ENCODE measurements around the gene NIPSNAP2. TPM values are rescaled to one million over a fixed set of nuclear protein-coding genes. Genes with fewer than 3 reads are reported as not detected.

Gene NIPSNAP2
- total and polyA plus RNA-seq, 2 experiments from 2014 or later = 34.2 to 44.9 TPM

GRCh38 chr7:55970561-55970960 is 6.2 kb downstream of the NIPSNAP2 start:
- no peak overlapping the region for H3K4me2 ChIP-seq (ENCODE audit: unreplicated experiment)
- H4K20me1 ChIP-seq (ENCODE audit: insufficient read depth) = no peaks in the 10 kb centered on the region
- no peaks in the 10 kb centered on the region for H3K36me3 ChIP-seq (ENCODE audit: low read depth)
- 94 to 97% methylated on average over 7 of the region's 7 CpGs for WGBS, 2 experiments (ENCODE audit: low coverage in 1 of 2, low lambda C conversion rate in 2 of 2, missing lambda C conversion rate in 2 of 2)
- no peak overlapping the region for H3K4me3 ChIP-seq
- no peak overlapping the region for H3K27ac ChIP-seq
- no peaks in the 10 kb centered on the region for H3K9me3 ChIP-seq (ENCODE audit: low read depth)
- H3K27me3 ChIP-seq (replicated peaks; ENCODE audit: insufficient read depth) = no peaks in the 10 kb centered on the region
- no peaks in the 10 kb centered on the region for H3K9me2 ChIP-seq (ENCODE audit: insufficient read depth)
- H3K4me1 ChIP-seq (ENCODE audit: insufficient read depth) = peaks cover 10% of the 10 kb centered on the region; the same call in 1 of the 2 replicates
- in situ Hi-C loops (cut with MboI) = loop anchor here (25.0 kb wide), 1 partner anchor 333 kb away; no protein-coding TSS in a partner anchor
- no peak for TF ChIP-seq EZH2 (IDR thresholded peaks at IDR 0.05; ENCODE audit: insufficient read depth, poor library complexity, severe bottlenecking)
- no peak for TF ChIP-seq EZH2phosphoT487 (IDR thresholded peaks at IDR 0.05; ENCODE audit: insufficient read depth, low read depth)
- H3F3A ChIP-seq (ENCODE audit: insufficient read depth) = no peaks in the 10 kb centered on the region
- no peak for DNase-seq
- no peak overlapping the region for H2AFZ ChIP-seq
- no peak overlapping the region for H3K9ac ChIP-seq
- H3K79me2 ChIP-seq (ENCODE audit: insufficient read depth) = peaks cover 69% of the 10 kb centered on the region

DNA sequence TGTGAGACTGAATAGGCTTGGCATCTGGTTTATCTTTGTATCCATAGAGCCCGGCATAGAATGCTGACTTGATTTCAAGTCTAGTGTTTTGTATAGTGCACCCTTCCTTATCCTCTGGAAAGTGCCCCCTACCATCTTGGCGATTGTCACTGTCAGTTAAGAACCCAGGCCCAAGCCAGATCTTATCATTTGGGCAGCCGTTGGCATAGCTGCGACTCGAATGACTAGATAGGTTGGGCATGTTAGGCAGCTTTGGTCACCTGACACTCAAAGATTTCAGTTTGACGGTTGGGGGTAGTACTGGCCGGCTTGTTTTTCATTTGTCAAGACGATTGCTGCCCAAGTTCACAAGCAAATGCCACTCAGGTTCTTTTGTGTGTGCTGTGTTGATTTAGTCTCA is 6.6 kb downstream of the NIPSNAP2 start:
- Histone ChIP-seq H2AFZ (no peak overlapping the region), H3K4me1 (ENCODE audit: insufficient read depth) (peaks cover 5% of the 10 kb centered on the region; the same call in 1 of the 2 replicates), H3F3A (ENCODE audit: insufficient read depth) (no peaks in the 10 kb centered on the region), H3K9ac (no peak overlapping the region), H3K4me2 (ENCODE audit: unreplicated experiment) (no peak overlapping the region), H3K4me3 (no peak overlapping the region), H3K27me3 (replicated peaks; ENCODE audit: insufficient read depth) (no peaks in the 10 kb centered on the region), H3K79me2 (ENCODE audit: insufficient read depth) (peaks cover 72% of the 10 kb centered on the region), H4K20me1 (ENCODE audit: insufficient read depth) (no peaks in the 10 kb centered on the region), H3K9me3 (ENCODE audit: low read depth) (no peaks in the 10 kb centered on the region), H3K9me2 (ENCODE audit: insufficient read depth) (no peaks in the 10 kb centered on the region), H3K36me3 (ENCODE audit: low read depth) (no peaks in the 10 kb centered on the region), H3K27ac (no peak overlapping the region)
- DNase-seq = no peak
- WGBS, 2 experiments (ENCODE audit: low coverage in 1 of 2, low lambda C conversion rate in 2 of 2, missing lambda C conversion rate in 2 of 2) = 86 to 88% methylated on average over 8 of the region's 8 CpGs
- in situ Hi-C loops (cut with MboI) = loop anchor here (25.0 kb wide), 1 partner anchor 334 kb away; no protein-coding TSS in a partner anchor
- TF ChIP-seq EZH2 (IDR thresholded peaks at IDR 0.05; ENCODE audit: insufficient read depth, poor library complexity, severe bottlenecking) (no peak), EZH2phosphoT487 (IDR thresholded peaks at IDR 0.05; ENCODE audit: insufficient read depth, low read depth) (no peak)

DNA sequence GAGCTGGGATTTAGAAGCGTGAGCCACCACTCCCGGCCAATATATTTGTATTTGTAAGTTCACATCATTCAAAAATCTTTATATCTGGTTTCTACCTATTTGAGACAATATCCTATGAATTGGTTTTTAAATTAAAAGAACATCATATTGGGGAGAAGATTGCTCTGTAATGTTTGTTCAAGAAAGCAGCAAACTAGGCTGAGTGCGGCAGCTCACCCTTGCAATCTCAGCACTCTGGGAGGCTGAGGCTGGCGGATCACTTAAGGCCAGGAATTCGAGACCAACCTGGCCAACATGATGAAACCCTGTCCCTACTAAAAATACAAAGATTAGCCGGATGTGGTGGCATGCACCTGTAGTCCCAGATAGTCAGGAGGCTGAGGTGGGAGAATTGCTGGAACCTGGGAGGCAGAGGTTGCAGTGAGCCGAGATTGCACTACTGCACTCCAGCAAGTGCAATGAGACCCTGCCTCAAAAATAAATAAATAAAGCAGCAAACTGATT is 9.4 kb downstream of the NIPSNAP2 start:
- DNase-seq = no peak
- 96 to 99% methylated on average over 7 of the region's 7 CpGs for WGBS, 2 experiments (ENCODE audit: low coverage in 1 of 2, low lambda C conversion rate in 2 of 2, missing lambda C conversion rate in 2 of 2)
- in situ Hi-C loops (cut with MboI) = loop anchor here (25.0 kb wide), 1 partner anchor 336 kb away; no protein-coding TSS in a partner anchor
- H3K27ac ChIP-seq = no peak overlapping the region
- H3F3A ChIP-seq (ENCODE audit: insufficient read depth) = no peaks in the 10 kb centered on the region
- no peak overlapping the region for H2AFZ ChIP-seq
- peaks cover 61% of the 10 kb centered on the region for H3K79me2 ChIP-seq (ENCODE audit: insufficient read depth)
- H3K9me3 ChIP-seq (ENCODE audit: low read depth) = no peaks in the 10 kb centered on the region
- no peaks in the 10 kb centered on the region for H3K9me2 ChIP-seq (ENCODE audit: insufficient read depth)
- H3K36me3 ChIP-seq (ENCODE audit: low read depth) = peaks cover 6% of the 10 kb centered on the region; the same call in 1 of the 2 replicates
- H4K20me1 ChIP-seq (ENCODE audit: insufficient read depth) = no peaks in the 10 kb centered on the region; the same call in 1 of the 2 replicates
- H3K4me3 ChIP-seq = no peak overlapping the region
- no peak overlapping the region for H3K9ac ChIP-seq
- peaks cover 5% of the 10 kb centered on the region; the same call in 1 of the 2 replicates for H3K4me1 ChIP-seq (ENCODE audit: insufficient read depth)
- H3K4me2 ChIP-seq (ENCODE audit: unreplicated experiment) = no peak overlapping the region
- H3K27me3 ChIP-seq (replicated peaks; ENCODE audit: insufficient read depth) = no peaks in the 10 kb centered on the region
- TF ChIP-seq EZH2phosphoT487 (IDR thresholded peaks at IDR 0.05; ENCODE audit: insufficient read depth, low read depth) = no peak
- TF ChIP-seq EZH2 (IDR thresholded peaks at IDR 0.05; ENCODE audit: insufficient read depth, poor library complexity, severe bottlenecking) = no peak

DNA sequence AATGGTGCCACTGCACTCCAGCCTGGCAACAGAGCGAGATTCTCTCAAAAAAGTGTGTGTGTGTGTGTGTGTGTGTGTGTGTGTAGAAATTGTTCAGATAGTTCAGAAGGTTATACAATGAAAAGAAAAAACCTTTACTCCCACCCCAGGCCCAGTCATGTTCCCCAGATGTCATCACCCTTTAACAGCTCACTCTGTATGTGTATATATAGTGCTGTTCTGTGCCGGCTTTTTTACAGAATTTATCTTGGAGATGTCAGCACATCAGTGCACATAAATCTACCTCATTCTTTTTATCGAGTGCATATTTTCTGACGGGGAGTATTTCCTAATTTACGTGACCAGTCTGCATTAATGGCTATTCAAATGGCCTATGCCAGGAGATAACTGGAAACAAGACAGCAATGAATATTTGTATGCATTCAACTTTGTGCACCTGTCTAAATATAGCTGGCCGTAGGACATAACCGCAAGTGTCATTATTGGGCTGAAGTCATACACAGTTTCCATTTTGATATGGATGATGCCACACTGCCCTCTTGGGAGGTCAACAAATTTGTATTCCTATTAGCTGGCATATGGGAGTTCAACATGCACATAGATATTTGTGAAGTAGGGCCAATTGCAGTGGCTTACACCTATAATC is 11.7 kb downstream of the NIPSNAP2 start:
- no peak overlapping the region for H3K27ac ChIP-seq
- no peak overlapping the region for H3K4me2 ChIP-seq (ENCODE audit: unreplicated experiment)
- no peaks in the 10 kb centered on the region for H3K27me3 ChIP-seq (replicated peaks; ENCODE audit: insufficient read depth)
- H3K4me3 ChIP-seq = no peak overlapping the region
- TF ChIP-seq EZH2phosphoT487 (IDR thresholded peaks at IDR 0.05; ENCODE audit: insufficient read depth, low read depth) (no peak), EZH2 (IDR thresholded peaks at IDR 0.05; ENCODE audit: insufficient read depth, poor library complexity, severe bottlenecking) (no peak)
- H3F3A ChIP-seq (ENCODE audit: insufficient read depth) = no peaks in the 10 kb centered on the region
- H3K79me2 ChIP-seq (ENCODE audit: insufficient read depth) = peaks cover 54% of the 10 kb centered on the region
- peaks cover 5% of the 10 kb centered on the region; the same call in 1 of the 2 replicates for H3K4me1 ChIP-seq (ENCODE audit: insufficient read depth)
- DNase-seq = no peak
- H2AFZ ChIP-seq = no peak overlapping the region
- H3K9ac ChIP-seq = no peak overlapping the region
- no peaks in the 10 kb centered on the region for H3K9me2 ChIP-seq (ENCODE audit: insufficient read depth)
- in situ Hi-C loops (cut with MboI) = no loop called here
- no peaks in the 10 kb centered on the region for H3K9me3 ChIP-seq (ENCODE audit: low read depth)
- 75 to 77% methylated on average over 7 of the region's 7 CpGs for WGBS, 2 experiments (ENCODE audit: low coverage in 1 of 2, low lambda C conversion rate in 2 of 2, missing lambda C conversion rate in 2 of 2)
- H4K20me1 ChIP-seq (ENCODE audit: insufficient read depth) = no peaks in the 10 kb centered on the region; the same call in 1 of the 2 replicates
- H3K36me3 ChIP-seq (ENCODE audit: low read depth) = peaks cover 24% of the 10 kb centered on the region

All from GM23248 (cell line).